Hippocampal formation (tissue), 2 donors: ENCODE results near the gene UNC13D.
"Not testable (repeated sequence)": the region's sequence is repeated elsewhere in the genome, so short reads cannot be mapped to it uniquely, and the experiment has no call there.

ENCODE experiments used
- DNase-seq, 2 donors: peaks; one replicate each; lab custom pipeline; 2025; lab: John Stamatoyannopoulos, UW

The UNC13D gene

DNA sequence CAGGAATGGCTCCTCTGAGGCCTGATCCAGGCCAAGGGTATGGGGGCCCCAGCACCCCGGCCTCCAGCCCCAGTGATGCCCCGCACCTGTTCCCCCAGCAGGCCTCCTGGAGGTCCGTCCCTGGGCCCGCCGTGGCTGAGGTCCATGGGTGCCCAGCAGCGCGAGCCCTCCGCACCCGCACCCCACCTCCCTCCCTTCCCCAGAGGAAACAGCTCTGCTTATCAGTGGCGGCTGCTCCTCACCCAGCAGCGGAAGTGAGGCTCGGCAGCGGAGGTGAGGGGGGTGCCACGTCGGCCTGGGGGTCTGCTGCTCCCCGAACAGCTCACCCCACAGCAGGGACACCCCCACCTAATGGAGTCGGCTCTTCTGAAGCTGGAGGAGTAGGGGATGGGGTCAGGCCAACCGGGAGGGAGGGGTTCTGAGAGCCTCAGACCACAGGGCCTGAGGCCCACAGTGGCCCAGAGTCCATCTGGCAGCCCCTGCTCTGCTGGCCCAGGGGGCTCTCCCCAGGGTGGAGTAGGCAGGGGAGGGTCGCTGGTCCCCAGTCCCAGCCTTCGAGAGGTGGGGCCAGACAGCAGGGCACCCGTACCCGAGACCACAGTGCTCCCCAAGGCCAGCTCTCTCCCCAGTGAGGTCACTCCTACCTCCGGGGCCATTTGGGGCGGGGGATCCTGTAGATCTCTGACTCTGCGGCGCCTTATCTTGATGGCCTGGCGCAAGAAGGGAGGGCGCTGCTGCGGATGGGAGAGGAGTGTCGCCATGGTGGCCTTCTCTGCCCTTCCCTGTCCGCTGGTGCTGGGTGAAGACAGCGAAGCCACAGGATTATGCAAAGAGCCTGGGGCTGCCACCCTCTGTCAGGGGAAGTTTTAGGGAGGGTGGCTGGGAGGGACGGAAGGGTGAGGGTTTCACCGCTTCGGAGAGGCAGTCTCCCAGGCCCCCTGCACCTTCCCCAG, at the start of gene UNC13D:
Gene UNC13D, minus strand, starts transcription at position 828 of the 953 bp plus-strand sequence. Its CDS starts 67 bp downstream, at position 761.
- no peak for DNase-seq

DNA sequence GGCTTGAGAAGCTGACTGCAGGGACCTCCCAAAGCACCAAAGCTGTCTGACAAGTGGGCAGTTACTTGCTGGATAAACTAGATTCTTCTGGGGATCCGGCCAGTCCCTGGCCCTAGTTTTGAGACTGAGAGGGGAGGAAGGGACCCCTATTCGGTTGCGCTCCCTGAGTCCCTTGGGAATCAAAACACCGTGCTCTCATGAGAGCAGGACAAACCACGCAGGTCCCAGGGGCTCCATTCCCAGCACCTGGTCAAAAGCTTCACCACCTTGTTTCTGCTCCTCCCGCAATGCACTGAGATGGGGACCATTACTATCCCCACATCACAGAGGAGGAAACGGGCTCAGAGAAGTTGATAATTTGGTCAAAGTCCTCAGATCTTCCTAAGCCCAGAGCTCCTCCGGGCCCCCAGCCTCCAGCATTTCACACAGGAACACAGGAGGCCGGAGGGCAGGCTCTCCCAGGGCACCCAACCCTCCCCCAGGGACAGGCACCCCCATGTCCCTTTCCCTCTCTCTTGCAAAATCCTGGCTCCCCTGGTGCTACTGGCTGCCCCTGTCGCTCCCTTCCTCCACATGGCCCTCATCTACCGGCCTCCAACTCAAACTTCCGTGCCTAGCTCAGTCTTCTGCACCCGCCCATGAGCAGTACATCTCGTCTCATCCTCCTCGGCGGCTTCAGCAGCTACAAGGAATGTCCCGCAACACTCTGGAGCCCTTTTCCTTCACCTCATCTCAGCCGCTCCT, 49.3 kb upstream of the UNC13D start:
- no peak for DNase-seq

DNA sequence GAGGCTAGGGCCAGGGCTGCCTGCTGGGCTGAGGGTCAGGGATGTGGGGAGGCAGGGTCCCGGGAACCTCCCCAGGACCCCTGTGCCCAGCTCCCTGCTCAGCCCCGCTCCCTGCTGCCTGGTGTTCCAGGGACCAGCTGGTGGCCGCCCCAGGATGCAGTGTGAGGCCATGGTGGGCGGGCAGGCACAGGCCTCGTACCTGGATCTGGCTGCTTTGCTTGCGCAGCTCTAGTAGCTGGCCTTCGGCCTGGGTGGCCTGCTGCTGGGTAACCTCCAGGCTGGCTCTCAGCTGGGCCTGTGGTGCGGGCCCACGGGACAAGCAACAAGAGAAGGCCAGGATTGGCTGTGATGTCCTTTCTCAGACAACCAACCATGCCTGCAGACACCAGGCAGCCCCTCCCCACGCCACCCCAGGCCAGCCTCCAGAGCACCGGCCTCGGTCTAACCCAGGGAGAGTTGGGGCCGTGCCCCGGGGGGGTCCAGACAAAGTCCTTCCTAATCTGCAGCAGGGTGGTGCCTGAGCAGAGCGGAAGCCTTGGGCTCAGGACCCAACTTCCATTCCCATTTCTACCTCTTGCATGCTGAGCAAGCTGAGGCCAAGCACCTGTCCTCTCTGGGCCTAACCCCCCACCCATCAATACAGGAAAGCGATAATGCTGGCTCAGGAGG, 48.5 kb upstream of the UNC13D start:
- DNase-seq, result no peak

DNA sequence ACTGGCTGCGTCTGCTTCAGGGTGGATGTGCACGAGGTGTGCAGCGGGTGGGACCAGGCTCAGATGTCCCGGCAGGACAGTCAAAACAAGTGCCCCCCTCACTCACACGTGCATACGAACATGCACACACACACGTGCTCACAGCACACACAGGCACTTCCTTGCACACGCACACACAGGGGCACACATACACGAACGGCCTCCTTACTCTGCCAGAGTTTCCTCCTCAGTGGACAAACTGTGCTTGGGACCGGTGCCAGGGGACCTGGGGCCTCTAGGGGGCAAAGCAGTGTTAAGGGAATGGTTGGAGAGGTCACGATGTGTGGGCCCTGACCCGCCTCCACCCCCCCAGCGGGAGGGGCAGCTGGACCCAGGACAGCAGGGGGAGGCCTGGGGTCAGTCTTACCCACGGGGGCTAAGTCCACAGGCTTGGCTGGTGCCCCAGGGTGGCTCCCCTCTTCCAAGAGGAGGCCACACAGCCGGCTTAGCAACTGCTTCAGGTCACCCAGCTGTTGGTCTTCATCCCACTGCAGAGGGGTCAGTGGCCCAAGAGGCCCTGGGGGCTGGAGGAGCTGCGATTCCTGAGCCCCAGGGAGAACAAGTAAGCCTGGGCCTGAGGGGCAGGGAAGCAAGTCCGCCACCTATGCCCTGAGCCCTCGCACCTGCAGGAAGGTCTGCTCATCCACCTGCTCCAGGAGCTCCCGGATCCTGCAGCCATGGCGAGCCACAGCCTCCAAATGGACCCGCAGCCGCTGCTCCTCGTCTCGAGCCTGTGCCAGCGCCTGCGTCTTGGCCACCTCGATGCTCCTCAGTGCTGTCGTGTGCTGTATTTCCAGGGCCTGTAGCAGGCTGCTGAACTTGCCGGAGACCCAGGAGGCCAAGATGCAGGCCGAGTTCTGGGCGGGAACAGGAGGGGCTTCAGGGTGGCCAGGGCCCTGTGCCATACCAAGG, 47.7 kb upstream of the UNC13D start:
- no peak for DNase-seq

DNA sequence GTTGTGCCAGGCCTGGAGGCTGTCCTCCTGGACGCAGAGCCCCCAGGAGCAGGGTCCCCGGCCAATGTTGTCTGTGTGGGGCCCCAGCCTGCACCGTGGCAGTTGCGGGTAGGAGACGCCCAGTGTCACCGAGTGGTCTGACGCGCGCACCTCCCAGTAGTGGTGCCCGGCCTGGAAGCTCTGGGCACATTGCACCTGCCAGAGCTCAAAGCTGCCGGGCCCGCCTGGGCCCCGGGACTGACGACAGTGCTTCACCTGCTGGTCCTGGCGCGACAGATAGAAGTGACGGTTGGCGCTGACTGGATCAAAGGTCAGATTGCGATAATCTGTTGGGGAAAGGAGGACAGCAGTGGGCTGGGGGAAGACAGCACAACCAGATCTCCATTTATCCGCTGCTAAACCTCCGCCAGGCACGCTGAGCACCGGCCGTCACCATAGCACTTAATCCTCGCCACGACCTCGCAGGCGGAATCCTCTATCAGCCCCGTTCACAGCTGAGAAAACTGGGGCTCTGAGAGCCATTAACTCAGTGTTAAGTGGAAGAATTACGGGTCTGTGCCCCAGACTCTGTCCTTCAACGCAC, 46.9 kb upstream of the UNC13D start:
- DNase-seq, result no peak

DNA sequence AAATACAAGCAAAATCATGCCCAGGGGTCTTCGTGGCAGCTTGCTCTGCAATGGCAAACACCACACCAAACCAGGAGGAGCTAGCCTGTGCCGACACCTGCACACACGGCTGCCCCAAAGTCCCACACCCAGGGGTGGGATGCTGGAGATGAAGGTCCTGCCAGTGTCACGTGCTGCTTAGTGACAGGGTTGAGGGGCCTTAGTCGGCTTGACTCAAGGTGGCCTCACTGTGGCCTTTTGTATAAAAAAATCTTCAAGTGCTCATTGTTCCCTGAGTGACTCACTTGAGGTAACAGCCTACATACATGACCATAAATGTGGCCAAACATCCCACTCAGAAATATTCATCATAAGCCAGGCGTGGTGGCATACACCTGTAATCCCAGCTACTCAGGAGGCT, 45.2 kb upstream of the UNC13D start:
- DNase-seq, result no peak

DNA sequence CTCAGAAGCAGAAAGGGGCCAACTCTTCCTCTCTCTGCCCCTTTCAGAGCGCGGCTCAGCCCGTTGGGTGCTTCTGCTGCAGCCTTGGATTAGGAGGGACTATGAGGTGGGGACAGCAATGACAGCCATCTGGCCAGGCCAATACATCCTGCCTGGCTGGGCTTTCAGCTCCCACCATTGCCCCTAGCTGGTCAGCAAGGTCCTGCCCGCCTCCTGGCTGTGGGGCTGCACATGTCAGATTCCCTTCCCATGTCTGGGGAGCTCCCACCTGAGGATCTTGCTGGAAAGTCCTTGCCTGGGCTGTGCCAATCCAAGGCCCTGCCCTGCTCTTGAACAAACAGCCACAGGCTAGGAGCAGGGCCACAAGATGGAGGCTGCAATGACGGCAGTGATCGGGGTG, 44.3 kb upstream of the UNC13D start:
- DNase-seq, result no peak

DNA sequence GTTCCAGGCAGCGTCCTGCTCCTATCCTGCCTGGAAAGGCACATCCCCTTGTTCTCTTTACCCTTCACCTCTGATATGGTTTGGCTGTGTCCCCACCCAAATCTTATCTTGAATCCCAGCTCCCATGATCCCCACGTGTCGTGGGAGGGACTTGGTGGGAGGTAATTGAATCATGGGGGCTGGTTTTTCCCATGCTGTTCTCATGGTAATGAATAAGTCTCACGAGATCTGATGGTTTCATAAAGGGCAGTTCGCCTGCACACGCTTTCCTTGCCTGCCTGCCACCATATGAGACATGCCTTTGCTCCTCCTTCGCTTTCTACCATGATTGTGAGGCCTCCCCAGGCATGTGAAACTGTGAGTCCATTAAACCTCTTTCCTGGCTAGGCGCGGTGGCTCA, 41.7 kb upstream of the UNC13D start:
- DNase-seq, result not testable (repeated sequence)

DNA sequence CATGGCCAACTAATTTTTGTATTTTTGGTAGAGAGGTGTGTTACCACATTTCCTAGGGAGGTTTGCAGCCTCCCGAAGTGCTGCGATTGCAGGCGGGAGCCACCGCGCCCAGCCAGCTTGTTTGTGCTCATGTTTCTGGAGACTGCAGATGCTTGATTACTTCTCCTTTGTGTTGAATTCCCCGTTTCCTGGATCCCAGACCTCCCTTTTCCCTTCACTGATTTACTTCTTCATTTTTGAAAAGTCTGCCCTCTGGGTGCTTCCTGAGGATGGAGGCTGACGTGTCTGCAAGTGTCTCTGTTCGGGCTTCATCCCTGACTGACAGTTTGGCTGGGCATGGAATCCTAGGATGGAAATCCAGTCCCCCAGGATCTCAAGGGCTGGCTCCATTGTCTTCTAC, 41.2 kb upstream of the UNC13D start:
- DNase-seq, result no peak

DNA sequence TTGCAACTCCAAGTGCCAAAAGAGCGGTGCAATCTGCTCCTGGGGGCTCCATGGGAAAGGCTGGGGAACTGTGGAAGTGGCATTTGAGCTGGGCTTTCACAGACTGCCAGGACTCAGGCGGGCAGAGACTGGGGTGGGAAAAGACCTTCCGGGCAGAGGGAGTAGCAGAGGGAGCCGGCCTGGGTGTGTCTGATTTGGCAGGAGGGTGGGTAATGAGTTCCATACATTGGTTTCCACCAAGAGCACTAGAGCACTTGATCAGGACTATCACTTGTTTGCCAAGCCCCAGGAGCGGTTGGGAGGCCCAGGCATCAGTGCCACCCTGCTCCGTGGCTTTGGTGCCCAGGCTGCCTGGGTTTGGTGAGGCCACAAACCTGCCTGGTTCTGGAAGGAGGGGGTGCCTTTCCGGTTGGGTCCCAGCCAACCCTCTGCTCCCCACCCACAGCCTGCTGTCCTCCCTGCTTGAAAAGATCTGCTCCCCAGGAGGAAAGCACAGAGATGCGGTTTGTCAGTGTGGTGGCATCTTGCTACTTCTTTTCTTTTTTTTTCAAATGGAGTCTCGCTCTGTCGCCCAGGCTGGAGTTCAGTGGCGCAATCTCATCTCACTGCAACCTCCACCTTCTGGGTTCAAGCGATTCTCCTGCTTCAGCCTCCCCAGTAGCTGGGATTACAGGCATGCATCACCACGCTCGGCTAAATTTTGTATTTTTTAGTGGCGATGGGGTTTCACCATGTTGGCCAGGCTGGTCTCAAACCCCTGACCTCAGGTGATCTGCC, 37.7 kb upstream of the UNC13D start:
- no peak for DNase-seq

DNA sequence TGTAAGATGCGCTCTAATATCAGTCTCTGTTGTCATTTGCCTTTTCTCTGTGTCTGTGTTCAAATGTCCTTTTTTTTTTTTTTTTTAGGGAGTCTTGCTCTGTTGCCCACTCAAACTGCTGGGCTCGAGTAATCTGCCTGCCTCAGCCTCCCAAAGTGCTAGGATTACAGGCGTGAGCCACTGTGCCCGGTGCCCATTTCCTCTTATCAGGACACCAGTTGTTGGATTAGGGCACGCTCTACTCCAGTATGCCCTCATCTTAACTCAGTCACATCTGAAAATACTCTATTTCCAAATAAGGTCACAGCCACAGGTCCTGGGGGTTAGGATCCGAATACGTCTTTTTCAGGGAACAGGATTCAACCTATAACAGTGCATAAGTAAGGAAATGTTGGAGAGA, 36.1 kb upstream of the UNC13D start:
- DNase-seq, result no peak

DNA sequence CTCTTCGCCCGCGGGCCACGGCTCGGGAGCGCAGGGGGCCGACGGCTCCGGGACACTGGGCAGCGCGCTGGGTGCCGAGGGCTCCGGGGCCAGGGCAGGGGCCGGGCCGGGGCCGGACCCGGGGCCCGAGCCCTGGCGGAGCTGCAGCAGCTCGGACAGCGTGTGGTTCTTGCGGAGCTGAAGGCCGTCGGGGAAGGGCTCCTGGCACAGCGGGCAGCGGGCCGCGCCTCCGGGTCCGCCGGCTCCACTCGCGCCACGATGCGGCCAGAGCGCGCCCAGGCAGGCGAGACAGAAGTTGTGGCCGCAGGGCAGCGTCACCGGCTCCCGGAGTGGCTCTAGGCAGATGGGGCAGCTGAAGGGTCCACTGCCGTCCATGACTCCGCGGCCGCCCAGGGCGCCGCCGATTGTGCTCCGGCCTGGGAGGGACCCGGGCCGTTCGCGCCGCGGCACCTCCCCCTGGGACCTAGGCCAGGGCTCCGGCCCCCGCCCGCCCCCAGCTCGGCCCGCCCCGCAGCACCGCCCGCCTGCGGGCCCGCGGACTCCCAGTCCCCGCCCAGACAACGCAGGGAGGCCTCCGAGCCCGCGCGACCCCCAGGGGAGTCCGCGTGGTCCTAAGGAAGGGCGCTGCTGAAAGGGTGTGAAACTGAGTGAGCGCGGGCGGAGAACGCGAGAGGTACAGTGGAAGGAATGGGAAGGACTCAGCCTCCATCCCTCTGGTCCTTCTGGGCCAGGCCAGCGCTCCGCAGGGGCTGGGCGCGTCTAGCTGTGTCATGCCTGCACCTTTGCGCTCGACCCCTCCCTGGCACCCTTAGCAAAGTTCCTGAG, 34.2 kb upstream of the UNC13D start, which contains the start of gene TRIM47:
Gene TRIM47, minus strand, starts transcription at position 408 of the 825 bp plus-strand sequence. Its CDS starts 33 bp downstream, at position 375.
- DNase-seq, result peak; percentile 52

DNA sequence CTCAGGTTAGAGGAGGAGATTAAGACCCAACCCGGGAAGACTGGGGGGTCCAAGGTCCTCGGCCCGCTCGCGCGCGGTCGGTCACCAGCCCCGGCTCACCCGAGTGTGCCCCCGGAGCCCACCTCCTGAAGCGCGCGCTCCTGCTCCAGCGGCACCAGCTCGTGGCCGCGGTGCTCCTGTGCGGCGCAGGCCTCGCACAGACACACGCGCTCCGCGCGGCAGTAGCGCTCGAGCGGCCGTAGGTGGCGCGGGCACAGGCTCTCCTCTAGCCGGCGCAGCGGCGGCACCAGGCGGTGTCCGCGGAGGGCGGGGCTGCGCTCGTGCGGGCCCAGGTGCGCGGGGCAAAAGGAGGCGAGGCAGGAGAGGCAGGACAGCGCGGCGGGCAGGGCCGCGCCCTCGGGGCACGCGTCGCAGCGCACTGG, 33.6 kb upstream of the UNC13D start:
- DNase-seq, result peak; percentile 47 to 53

DNA sequence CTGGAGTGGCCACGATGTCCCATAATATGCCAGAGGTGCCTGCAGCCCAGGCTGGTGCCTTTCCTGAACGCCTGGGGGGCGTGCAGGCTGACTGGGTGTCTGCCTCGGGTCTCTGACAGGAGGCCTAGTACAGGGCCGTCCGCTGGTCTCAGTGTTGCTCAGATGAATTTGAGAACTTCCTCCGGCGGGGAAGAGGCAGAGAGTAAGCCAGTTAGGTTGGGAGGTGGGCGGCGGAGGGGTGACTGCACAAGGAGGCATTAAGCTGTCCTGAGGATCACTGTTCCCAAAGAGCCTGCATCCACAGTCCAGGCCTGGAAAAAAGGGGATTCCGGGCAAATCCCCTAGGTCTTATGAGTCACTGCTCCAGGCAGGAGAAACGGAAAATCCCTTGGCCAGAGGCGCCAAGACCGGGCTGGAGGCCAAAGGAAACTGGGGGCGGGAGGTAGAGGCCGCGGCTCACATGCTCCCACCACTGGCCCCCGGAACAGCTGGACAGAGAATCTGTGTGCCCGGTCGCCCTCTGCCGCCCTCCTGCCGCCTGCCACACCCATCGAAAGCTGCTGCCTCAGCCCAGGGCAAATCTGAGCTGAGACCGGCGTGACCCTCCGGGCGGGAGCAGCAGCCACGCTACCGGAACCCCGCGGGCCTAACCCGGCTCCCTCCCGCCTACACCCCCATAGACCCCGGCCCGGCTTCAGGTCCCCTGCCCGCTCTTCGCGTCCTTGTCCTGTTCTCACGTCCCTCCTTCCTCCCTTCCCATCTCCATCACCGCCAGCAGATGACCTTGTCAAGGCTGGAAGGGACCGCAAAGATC, 32.9 kb upstream of the UNC13D start:
- peak; percentile 66 to 84 for DNase-seq

DNA sequence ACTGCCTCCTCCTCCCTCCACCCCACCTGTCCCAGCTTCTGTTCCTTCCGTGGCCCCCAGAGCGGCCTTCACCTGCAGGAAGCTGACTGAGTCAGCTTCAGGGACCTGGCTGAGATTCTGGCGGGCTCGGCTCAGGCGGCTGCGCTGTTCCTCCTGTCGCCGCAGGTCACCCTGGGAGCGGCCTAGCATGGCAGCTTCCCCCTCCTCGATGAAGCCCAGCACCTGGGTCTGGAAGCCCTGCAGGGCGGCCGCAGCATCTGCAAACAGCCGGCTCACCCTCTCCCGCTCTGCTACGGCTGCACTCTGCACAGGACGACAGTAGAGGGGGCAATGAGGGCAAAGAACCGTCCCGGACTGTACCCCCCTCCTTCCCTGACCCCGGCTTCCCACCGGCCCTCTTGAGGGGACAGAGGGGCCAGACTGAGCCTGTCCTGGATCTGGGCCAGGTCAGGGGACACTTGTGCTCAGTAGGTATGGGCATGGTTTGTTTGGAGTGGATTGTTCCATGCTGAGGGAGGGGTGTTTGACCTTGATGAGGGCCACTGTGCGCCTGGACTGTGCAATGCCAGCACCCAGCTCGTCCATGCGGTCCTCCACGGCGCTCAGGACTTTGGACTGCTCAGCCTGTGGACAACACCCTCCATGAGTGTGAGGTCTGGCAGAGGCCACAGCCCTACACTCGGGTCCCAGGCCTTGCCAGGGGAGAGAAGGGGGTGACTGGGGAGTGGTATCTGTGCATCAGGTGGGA, 32.2 kb upstream of the UNC13D start:
- DNase-seq, result no peak

DNA sequence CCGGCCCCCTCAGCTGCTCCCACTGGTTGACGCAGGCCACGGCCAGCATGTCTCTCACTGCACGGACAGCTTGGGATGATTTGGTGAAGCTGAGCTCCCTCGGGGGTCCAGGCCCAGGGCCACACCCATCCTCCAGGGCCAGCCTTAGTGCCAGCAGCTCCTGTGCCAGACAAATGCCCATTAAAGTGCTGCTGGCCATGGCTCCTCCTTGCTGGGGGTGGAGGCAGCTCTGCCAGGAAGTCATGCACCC, 31.7 kb upstream of the UNC13D start:
- no peak for DNase-seq

DNA sequence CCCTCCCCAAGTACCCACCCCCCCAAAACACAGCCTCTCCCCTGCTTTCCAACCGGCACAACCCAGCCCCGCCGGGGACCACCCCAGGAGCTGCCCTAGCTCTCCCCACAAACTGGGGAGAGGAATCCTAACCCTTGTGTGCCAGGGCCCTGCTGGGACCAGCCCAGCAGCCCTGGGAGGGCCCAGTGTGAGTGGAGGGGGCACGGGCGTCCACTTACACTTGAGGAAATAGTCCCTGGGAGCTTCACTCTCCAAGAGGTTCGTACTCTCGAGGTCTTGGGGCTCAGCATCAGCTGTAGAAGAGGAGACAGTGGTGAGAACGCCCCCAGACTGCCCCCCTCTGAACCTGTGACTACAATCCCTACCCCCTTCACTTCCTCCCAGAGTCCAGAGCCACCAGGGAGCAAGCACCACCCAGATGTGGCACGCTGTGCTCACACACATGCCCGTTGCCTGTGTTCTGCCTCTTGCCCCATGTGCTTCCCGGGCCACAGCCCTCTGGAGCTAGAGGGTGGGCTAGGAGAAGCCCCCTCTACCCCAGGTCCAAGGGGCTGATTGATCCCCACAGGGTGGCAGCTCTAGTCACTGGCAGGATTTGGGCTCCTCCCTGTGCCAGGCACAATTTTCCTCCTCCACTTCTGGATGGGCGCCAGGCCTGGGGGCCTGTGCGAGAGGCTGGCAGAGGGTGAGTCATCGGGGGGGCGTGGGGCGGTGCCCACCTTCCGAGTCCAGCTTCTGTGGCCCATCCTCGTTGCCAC, 31.2 kb upstream of the UNC13D start:
- no peak for DNase-seq
